ENCODE measurements around the gene PEX11B.
"Not testable (repeated sequence)": the region's sequence is repeated elsewhere in the genome, so short reads cannot be mapped to it uniquely, and the experiment has no call there.

GRCh38 chr1:145920297-145920696 lies 1.8 kb upstream of the PEX11B start:
- not testable (repeated sequence) for TF ChIP-seq ZNF157 (tag by site-specific recombination; IDR thresholded peaks at IDR 0.05); CTCF (tag by site-specific recombination; IDR thresholded peaks at IDR 0.05); ZFP41 (tag by site-specific recombination; IDR thresholded peaks at IDR 0.05; ENCODE audit: borderline replicate concordance); ZNF155 (tag by site-specific recombination; IDR thresholded peaks at IDR 0.05); ZNF449 (tag by site-specific recombination; IDR thresholded peaks at IDR 0.05); ZNF707 (tag by site-specific recombination; IDR thresholded peaks at IDR 0.05); SCRT2 (tag by site-specific recombination; IDR thresholded peaks at IDR 0.05); ZNF223 (tag by site-specific recombination; IDR thresholded peaks at IDR 0.05); ZNF629 (tag by site-specific recombination; IDR thresholded peaks at IDR 0.05); ZNF138 (tag by site-specific recombination; IDR thresholded peaks at IDR 0.05; ENCODE audit: borderline replicate concordance)

Measured in HEK293 (cell line).